Activated CD4-positive, alpha-beta T cell treated with anti-CD3 and anti-CD28 coated beads, Interleukin-10, Interleukin-2, amounts not matched to agents 100 ng/mL and 50 ng/mL, durations not matched to agents 16 hours and 8 hours (primary cell): ENCODE data around the gene MLLT1.
A peak's percentile ranks its signal among the peaks of the same experiment; 100 is the strongest.

Experiments used
- DNase-seq: peaks from one replicate; pipeline ENCODE4 v3.0.0-alpha.2; 2020

Gene MLLT1

GRCh38 chr19:6204866-6205723 lies 74.7 kb downstream of the MLLT1 start:
- no peak for DNase-seq

GRCh38 chr19:6204212-6204611 lies 75.6 kb downstream of the MLLT1 start:
- DNase-seq, result no peak

GRCh38 chr19:6199240-6199994 lies 80.4 kb downstream of the MLLT1 start:
- DNase-seq, result peak; percentile 99

GRCh38 chr19:6198896-6199239 lies 80.9 kb downstream of the MLLT1 start:
- DNase-seq, result no peak

GRCh38 chr19:6196361-6196760 lies 83.4 kb downstream of the MLLT1 start:
- no peak for DNase-seq

GRCh38 chr19:6188811-6189210 lies 91.0 kb downstream of the MLLT1 start:
- no peak for DNase-seq

- no peak for DNase-seq
These were observed 92.4 kb downstream of the MLLT1 start for GRCh38 chr19:6187374-6187773.

GRCh38 chr19:6185835-6186834 lies 93.6 kb downstream of the MLLT1 start:
- DNase-seq, result no peak

GRCh38 chr19:6185093-6185834 lies 94.5 kb downstream of the MLLT1 start:
- no peak for DNase-seq

- no peak for DNase-seq
These were observed 98.7 kb downstream of the MLLT1 start for GRCh38 chr19:6181119-6181518.

- DNase-seq, result no peak
These were observed 106.6 kb downstream of the MLLT1 start for GRCh38 chr19:6173190-6173589.

GRCh38 chr19:6172074-6172863 lies 107.5 kb downstream of the MLLT1 start:
- DNase-seq, result no peak

- no peak for DNase-seq
These were observed 112.7 kb downstream of the MLLT1 start for GRCh38 chr19:6167115-6167514.

- DNase-seq, result no peak
These were observed 114.8 kb downstream of the MLLT1 start for GRCh38 chr19:6164906-6165531.

- peak; percentile 75 for DNase-seq
These were observed 118.4 kb downstream of the MLLT1 start for GRCh38 chr19:6161271-6161850.
